Upper lobe of left lung (tissue), 6 donors: ENCODE results near the gene FOXP1. TPM values are rescaled to one million over a fixed set of nuclear protein-coding genes. Genes with fewer than 3 reads are reported as not detected.

Source experiments
- ATAC-seq, 2 donors: fragments of 200-7000 bp; cut with Tn5 transposase; one replicate each; pipeline ENCODE4 v1.9.1; 2022; ENCODE audit warnings: mild to moderate bottlenecking in 2 of 2, moderate library complexity in 2 of 2; ENCODE audit not compliant: low FRiP score in 2 of 2
- DNase-seq, 2 donors: peaks; one replicate each; pipeline ENCODE4 v3.0.0-alpha.2; 2019 to 2020
- H3K27ac ChIP-seq, 4 donors: fragments of 200-600 bp; sonication (generic); one replicate each; pipeline ENCODE4 v1.5.1; 2016 to 2019
- H3K27me3 ChIP-seq, 4 donors: fragments of 200-600 bp; sonication (generic); one replicate each; pipeline ENCODE4 v1.5.1; 2017 to 2019
- H3K36me3 ChIP-seq, 4 donors: fragments of 200-600 bp; sonication (generic); one replicate each; pipeline ENCODE4 v1.5.1; 2016 to 2019
- H3K4me1 ChIP-seq, 4 donors: fragments of 200-600 bp; sonication (generic); one replicate each; pipeline ENCODE4 v1.5.1; 2018 to 2019
- H3K4me3 ChIP-seq, 4 donors: fragments of 200-600 bp; sonication (generic); one replicate each; pipeline ENCODE4 v1.5.1; 2017 to 2019; ENCODE audit warnings: mild to moderate bottlenecking in 2 of 4, moderate library complexity in 1 of 4
- H3K9me3 ChIP-seq, 4 donors: fragments of 200-600 bp; sonication (generic); one replicate each; pipeline ENCODE4 v1.5.1; 2018 to 2019
- EP300 ChIP-seq, 4 donors: sonication (generic); formaldehyde crosslinking; IDR thresholded peaks; one replicate each; pipeline ENCODE4 v1.5.1; 2017; ENCODE audit warnings: antibody characterized with exemption in 4 of 4, control low read depth in 2 of 4
- POLR2A ChIP-seq, 4 donors: fragments of 450-650 bp; IDR thresholded peaks; one replicate each; pipeline ENCODE4 v1.5.1; 2016 to 2017; ENCODE audit warnings: antibody characterized with exemption in 4 of 4, mild to moderate bottlenecking in 2 of 4
- POLR2AphosphoS5 ChIP-seq, 2 donors: sonication (generic); formaldehyde crosslinking; IDR thresholded peaks; one replicate each; pipeline ENCODE4 v1.5.1; 2017; ENCODE audit warnings: antibody characterized with exemption in 2 of 2
- WGBS, 2 donors: methylation state at CpG; one replicate each; pipeline ENCODE4 v1.1.5; 2017 to 2018; 5-methylcytosine and 5-hydroxymethylcytosine counted together
- total RNA-seq, 6 donors: library from RNA; depleted of rRNA in 4 of 6; stranded (reverse); fragments of >200 nt in 4 of 6; gene quantifications; one replicate each; pipeline versions ENCODE4 v1.1.0 to v1.2.1, GENCODE V29; 2016 to 2021
- TF ChIP-seq, protein P1 (sequence below), 6 experiments: fragments of 450-650 bp in 4 of 6; fragments of 200-600 bp in 2 of 6; sonication (generic) in 2 of 6; IDR thresholded peaks; one replicate each; pipeline ENCODE4 v1.5.1; 2016 to 2019; ENCODE audit warnings: antibody characterized with exemption in 6 of 6
- donor health status: DM: no; HTN: no; CAD: no; lungs with moderate emphysema.
- donor health status: DM: no; HTN: yes; CAD: no; lungs with severe emphysema.

Gene FOXP1
- total RNA-seq, 6 donors from 2014 or later = 103 to 248 (median 134) TPM

GRCh38 chr3:71003511-71003910 is 580.0 kb downstream of the FOXP1 start:
- DNase-seq (no peak), ATAC-seq (no peak)
- 68 to 85% methylated on average over 6 of the region's 6 CpGs for whole genome bisulfite sequencing, 2 donors
- peaks cover 32 to 48% (median 38%) of the 10 kb centered on the region in 4 donors for H3K4me1 ChIP-seq
- peaks cover 0 to 14% (median 0%) of the 10 kb centered on the region in 4 donors for H3K36me3 ChIP-seq
- TF ChIP-seq, protein P1, sequence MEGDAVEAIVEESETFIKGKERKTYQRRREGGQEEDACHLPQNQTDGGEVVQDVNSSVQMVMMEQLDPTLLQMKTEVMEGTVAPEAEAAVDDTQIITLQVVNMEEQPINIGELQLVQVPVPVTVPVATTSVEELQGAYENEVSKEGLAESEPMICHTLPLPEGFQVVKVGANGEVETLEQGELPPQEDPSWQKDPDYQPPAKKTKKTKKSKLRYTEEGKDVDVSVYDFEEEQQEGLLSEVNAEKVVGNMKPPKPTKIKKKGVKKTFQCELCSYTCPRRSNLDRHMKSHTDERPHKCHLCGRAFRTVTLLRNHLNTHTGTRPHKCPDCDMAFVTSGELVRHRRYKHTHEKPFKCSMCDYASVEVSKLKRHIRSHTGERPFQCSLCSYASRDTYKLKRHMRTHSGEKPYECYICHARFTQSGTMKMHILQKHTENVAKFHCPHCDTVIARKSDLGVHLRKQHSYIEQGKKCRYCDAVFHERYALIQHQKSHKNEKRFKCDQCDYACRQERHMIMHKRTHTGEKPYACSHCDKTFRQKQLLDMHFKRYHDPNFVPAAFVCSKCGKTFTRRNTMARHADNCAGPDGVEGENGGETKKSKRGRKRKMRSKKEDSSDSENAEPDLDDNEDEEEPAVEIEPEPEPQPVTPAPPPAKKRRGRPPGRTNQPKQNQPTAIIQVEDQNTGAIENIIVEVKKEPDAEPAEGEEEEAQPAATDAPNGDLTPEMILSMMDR (IDR thresholded peaks at IDR 0.05) = no peak
- TF ChIP-seq EP300 (IDR thresholded peaks at IDR 0.05) (no peak), POLR2A (IDR thresholded peaks at IDR 0.05) (no peak), POLR2AphosphoS5 (IDR thresholded peaks at IDR 0.05) (no peak)
- peak overlapping the region in 1 of 4 donors; percentile 6 for H3K27ac ChIP-seq
- no peaks in the 10 kb centered on the region for H3K27me3 ChIP-seq
- H3K4me3 ChIP-seq = no peak overlapping the region
- no peaks in the 10 kb centered on the region for H3K9me3 ChIP-seq

- 90 to 94% methylated on average over 2 of the region's 2 CpGs for WGBS, 2 donors
- Histone ChIP-seq H3K27me3 (no peaks in the 10 kb centered on the region), H3K4me3 (no peak overlapping the region), H3K36me3 (peaks cover 0 to 20% (median 0%) of the 10 kb centered on the region in 4 donors), H3K4me1 (peaks cover 21 to 36% (median 26%) of the 10 kb centered on the region in 4 donors), H3K9me3 (no peaks in the 10 kb centered on the region), H3K27ac (peak overlapping the region in 1 of 4 donors; percentile 27)
- no peak for DNase-seq
- TF ChIP-seq POLR2A (IDR thresholded peaks at IDR 0.05) (no peak), POLR2AphosphoS5 (IDR thresholded peaks at IDR 0.05) (no peak), EP300 (IDR thresholded peaks at IDR 0.05) (no peak)
- TF ChIP-seq, protein P1 (IDR thresholded peaks at IDR 0.05) = no peak
- no peak for ATAC-seq
Measured at GRCh38 chr3:71002298-71002697, 581.2 kb downstream of the FOXP1 start.

DNA sequence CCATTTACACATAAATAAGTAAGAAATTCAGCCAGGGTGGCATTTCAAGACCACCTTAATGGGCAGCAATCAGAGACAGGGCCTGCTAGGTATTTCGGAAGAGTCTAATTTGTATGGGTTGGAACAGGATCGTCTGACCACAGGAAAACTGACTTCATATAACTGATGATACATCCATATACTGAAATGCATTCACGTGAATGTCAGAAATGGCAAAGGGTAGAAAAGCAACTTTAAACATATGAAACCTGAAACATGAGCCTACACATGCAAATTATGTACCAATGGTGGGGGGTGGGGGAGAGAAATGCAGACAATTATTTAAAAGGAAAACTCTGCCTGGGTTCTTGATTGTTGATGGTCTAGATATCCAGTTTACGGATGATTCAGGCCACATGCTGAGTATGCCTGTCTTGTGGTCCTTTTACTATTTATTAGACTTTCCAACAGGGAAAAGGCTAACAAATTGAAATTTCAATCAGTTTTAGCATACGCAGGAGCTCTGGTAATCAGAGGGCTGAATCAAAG is 582.2 kb downstream of the FOXP1 start:
- peaks cover 12 to 27% (median 17%) of the 10 kb centered on the region in 4 donors for H3K4me1 ChIP-seq
- WGBS, 2 donors = 83 to 86% methylated on average over 5 of the region's 5 CpGs
- H3K9me3 ChIP-seq = no peaks in the 10 kb centered on the region
- peak overlapping the region in 1 of 4 donors; percentile 27 for H3K27ac ChIP-seq
- TF ChIP-seq, protein P1 (IDR thresholded peaks at IDR 0.05) = no peak
- TF ChIP-seq POLR2A (IDR thresholded peaks at IDR 0.05) = no peak
- no peak for TF ChIP-seq POLR2AphosphoS5 (IDR thresholded peaks at IDR 0.05)
- TF ChIP-seq EP300 (IDR thresholded peaks at IDR 0.05) = no peak
- no peak overlapping the region for H3K4me3 ChIP-seq
- DNase-seq (no peak), ATAC-seq (no peak)
- H3K36me3 ChIP-seq = peaks cover 0 to 25% (median 3%) of the 10 kb centered on the region in 4 donors
- H3K27me3 ChIP-seq = no peaks in the 10 kb centered on the region

- peaks cover 4 to 20% (median 14%) of the 10 kb centered on the region in 4 donors for H3K4me1 ChIP-seq
- no peaks in the 10 kb centered on the region for H3K27me3 ChIP-seq
- WGBS, 2 donors = 91 to 93% methylated on average over 6 of the region's 6 CpGs
- H3K27ac ChIP-seq = no peak overlapping the region
- DNase-seq = no peak
- H3K36me3 ChIP-seq = peaks cover 0 to 25% (median 4%) of the 10 kb centered on the region in 4 donors
- no peak for ATAC-seq
- TF ChIP-seq POLR2A (IDR thresholded peaks at IDR 0.05) = no peak
- TF ChIP-seq EP300 (IDR thresholded peaks at IDR 0.05) = no peak
- no peak for TF ChIP-seq POLR2AphosphoS5 (IDR thresholded peaks at IDR 0.05)
- TF ChIP-seq, protein P1 (IDR thresholded peaks at IDR 0.05) = no peak
- no peak overlapping the region for H3K4me3 ChIP-seq
- no peaks in the 10 kb centered on the region for H3K9me3 ChIP-seq
Measured at GRCh38 chr3:71000483-71000882, 583.0 kb downstream of the FOXP1 start.

GRCh38 chr3:70999730-71000129 is 583.8 kb downstream of the FOXP1 start:
- Histone ChIP-seq H3K9me3 (no peaks in the 10 kb centered on the region), H3K27me3 (no peaks in the 10 kb centered on the region), H3K27ac (peak overlapping the region in 1 of 4 donors; percentile 27), H3K36me3 (peaks cover 0 to 25% (median 5%) of the 10 kb centered on the region in 4 donors), H3K4me3 (no peak overlapping the region), H3K4me1 (peaks cover 4 to 18% (median 14%) of the 10 kb centered on the region in 4 donors)
- 57 to 59% methylated on average over 4 of the region's 4 CpGs for WGBS, 2 donors
- ATAC-seq = peak in 1 of 2 donors; percentile 81
- DNase-seq = no peak
- TF ChIP-seq, protein P1 (IDR thresholded peaks at IDR 0.05) = no peak
- TF ChIP-seq EP300 (IDR thresholded peaks at IDR 0.05) = no peak
- no peak for TF ChIP-seq POLR2A (IDR thresholded peaks at IDR 0.05)
- TF ChIP-seq POLR2AphosphoS5 (IDR thresholded peaks at IDR 0.05) = no peak
